Body of pancreas (tissue), 4 donors: Measurements from ENCODE around the gene SYTL1.

Experiments
- POLR2A ChIP-seq, 3 donors: fragments of 450-650 bp; IDR thresholded peaks; one replicate each; pipeline ENCODE4 v1.6.1; 2016; ENCODE audit warnings: antibody characterized with exemption in 3 of 3, mild to moderate bottlenecking in 2 of 3
- TF ChIP-seq, protein P1 (sequence below), 7 experiments: fragments of 450-650 bp in 4 of 7; fragments of 200-600 bp in 3 of 7; sonication (generic) in 3 of 7; IDR thresholded peaks; one replicate each; pipeline ENCODE4 v1.5.1; 2016 to 2019; ENCODE audit warnings: antibody characterized with exemption in 7 of 7

- TF ChIP-seq, protein P1, sequence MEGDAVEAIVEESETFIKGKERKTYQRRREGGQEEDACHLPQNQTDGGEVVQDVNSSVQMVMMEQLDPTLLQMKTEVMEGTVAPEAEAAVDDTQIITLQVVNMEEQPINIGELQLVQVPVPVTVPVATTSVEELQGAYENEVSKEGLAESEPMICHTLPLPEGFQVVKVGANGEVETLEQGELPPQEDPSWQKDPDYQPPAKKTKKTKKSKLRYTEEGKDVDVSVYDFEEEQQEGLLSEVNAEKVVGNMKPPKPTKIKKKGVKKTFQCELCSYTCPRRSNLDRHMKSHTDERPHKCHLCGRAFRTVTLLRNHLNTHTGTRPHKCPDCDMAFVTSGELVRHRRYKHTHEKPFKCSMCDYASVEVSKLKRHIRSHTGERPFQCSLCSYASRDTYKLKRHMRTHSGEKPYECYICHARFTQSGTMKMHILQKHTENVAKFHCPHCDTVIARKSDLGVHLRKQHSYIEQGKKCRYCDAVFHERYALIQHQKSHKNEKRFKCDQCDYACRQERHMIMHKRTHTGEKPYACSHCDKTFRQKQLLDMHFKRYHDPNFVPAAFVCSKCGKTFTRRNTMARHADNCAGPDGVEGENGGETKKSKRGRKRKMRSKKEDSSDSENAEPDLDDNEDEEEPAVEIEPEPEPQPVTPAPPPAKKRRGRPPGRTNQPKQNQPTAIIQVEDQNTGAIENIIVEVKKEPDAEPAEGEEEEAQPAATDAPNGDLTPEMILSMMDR (IDR thresholded peaks at IDR 0.05) = no peak
- TF ChIP-seq POLR2A (IDR thresholded peaks at IDR 0.05) = no peak
Observed at GRCh38 chr1:27361044-27361402, 19.2 kb downstream of the SYTL1 start.
